Measurements from ENCODE around the gene PRODH2.
"Not testable (repeated sequence)": the region's sequence is repeated elsewhere in the genome, so short reads cannot be mapped to it uniquely, and the experiment has no call there.

Gene PRODH2

GRCh38 chr19:35806597-35806996 lies 6.0 kb downstream of the PRODH2 start:
- no peak for DNase-seq (ENCODE audit: extremely low spot score)
- TF ChIP-seq ZNF384 (IDR thresholded peaks at IDR 0.05), result no peak
- no peak for TF ChIP-seq ELF4 (IDR thresholded peaks at IDR 0.05)
- no peak for TF ChIP-seq HDGF (IDR thresholded peaks at IDR 0.05; ENCODE audit: borderline replicate concordance)
- TF ChIP-seq FOXK2 (IDR thresholded peaks at IDR 0.05), result no peak
- TF ChIP-seq LEF1 (IDR thresholded peaks at IDR 0.05; ENCODE audit: borderline replicate concordance), result no peak
- no peak for TF ChIP-seq BHLHE40 (IDR thresholded peaks at IDR 0.05; ENCODE audit: borderline replicate concordance)
- no peak for TF ChIP-seq FOXA1 (IDR thresholded peaks at IDR 0.05)
- no peak for TF ChIP-seq L3MBTL2 (conservative IDR thresholded peaks at IDR 0.05)
- no peak for TF ChIP-seq SP1 (IDR thresholded peaks at IDR 0.05)
- no peak for TF ChIP-seq ARNT (IDR thresholded peaks at IDR 0.05)
- no peak for TF ChIP-seq SUZ12 (IDR thresholded peaks at IDR 0.05)
- TF ChIP-seq FOXM1 (IDR thresholded peaks at IDR 0.05; ENCODE audit: borderline replicate concordance), result no peak
- no peak for TF ChIP-seq PKNOX1 (IDR thresholded peaks at IDR 0.05)
- no peak for TF ChIP-seq CTBP1 (IDR thresholded peaks at IDR 0.05; ENCODE audit: borderline replicate concordance)
- TF ChIP-seq TARDBP (IDR thresholded peaks at IDR 0.05), result no peak
- no peak for TF ChIP-seq NFRKB (IDR thresholded peaks at IDR 0.05)
- CTCF ChIA-PET, result no interaction called here
- POLR2A ChIA-PET, result no interaction called here

- no peak for DNase-seq (ENCODE audit: extremely low spot score)
- ChIA-PET CTCF (no interaction called here), POLR2A (no interaction called here)
- TF ChIP-seq PKNOX1 (IDR thresholded peaks at IDR 0.05), result no peak
- TF ChIP-seq L3MBTL2 (conservative IDR thresholded peaks at IDR 0.05), result no peak
- TF ChIP-seq ZNF384 (IDR thresholded peaks at IDR 0.05), result no peak
- no peak for TF ChIP-seq CTBP1 (IDR thresholded peaks at IDR 0.05; ENCODE audit: borderline replicate concordance)
- TF ChIP-seq ELF4 (IDR thresholded peaks at IDR 0.05), result no peak
- no peak for TF ChIP-seq SUZ12 (IDR thresholded peaks at IDR 0.05)
- no peak for TF ChIP-seq SP1 (IDR thresholded peaks at IDR 0.05)
- no peak for TF ChIP-seq FOXK2 (IDR thresholded peaks at IDR 0.05)
- TF ChIP-seq HDGF (IDR thresholded peaks at IDR 0.05; ENCODE audit: borderline replicate concordance), result no peak
Observed at GRCh38 chr19:35805526-35806102, 7.0 kb downstream of the PRODH2 start.

DNA sequence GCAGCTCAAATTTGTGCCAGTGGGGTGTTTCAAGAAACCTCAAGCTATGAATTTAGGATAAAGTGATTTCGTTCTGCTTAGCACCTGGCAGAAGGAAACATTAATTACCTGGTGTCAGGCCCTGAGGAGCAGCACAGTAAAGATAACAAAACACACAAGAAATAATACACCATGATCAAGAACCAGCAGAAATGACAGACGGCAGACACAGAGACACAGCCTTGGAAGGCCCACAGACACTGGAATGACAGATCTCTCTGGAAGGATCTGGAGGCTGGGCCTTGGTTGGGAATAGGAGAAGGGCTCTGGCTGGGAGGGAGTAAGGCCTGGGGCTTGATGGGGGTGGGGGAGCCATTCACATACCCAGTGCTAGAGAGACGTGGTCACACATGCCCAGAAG lies 10.8 kb downstream of the PRODH2 start:
- CTCF ChIA-PET, result no interaction called here

DNA sequence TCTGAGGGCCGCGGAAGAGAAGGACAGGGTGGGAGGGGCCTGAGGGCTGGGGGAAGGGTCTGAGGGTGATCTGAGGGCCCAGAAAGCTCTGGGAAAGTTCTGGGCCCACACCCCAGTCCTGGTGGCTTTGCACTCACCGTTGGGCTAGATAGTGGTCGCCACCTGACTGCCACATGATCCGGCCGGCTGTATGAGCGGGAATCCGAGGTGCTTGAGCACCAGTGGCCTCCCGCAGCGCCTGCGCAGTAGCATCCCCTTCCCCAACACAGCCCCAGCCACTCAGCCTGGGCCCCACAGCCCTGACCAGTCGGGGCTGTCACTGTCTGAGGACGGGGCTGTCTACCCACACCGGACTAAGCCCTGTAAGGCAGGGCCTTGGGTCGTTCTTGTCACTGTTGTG lies 15.0 kb downstream of the PRODH2 start:
- DNase-seq (ENCODE audit: extremely low spot score), result no peak

More for the DNA sequence above, 10.8 kb downstream of the PRODH2 start:
- TF ChIP-seq L3MBTL2 (conservative IDR thresholded peaks at IDR 0.05) (no peak), SUZ12 (IDR thresholded peaks at IDR 0.05) (no peak), NFRKB (IDR thresholded peaks at IDR 0.05) (no peak), FOXA1 (IDR thresholded peaks at IDR 0.05) (no peak)
- POLR2A ChIA-PET, result no interaction called here
- no peak for DNase-seq (ENCODE audit: extremely low spot score)

GRCh38 chr19:35796645-35797542 lies 15.8 kb downstream of the PRODH2 start:
- DNase-seq (ENCODE audit: extremely low spot score), result no peak
- ChIA-PET POLR2A (no interaction called here), CTCF (no interaction called here)

More for the DNA sequence above, 15.0 kb downstream of the PRODH2 start:
- ChIA-PET CTCF (no interaction called here), POLR2A (no interaction called here)
- TF ChIP-seq FOXM1 (IDR thresholded peaks at IDR 0.05; ENCODE audit: borderline replicate concordance) (no peak), HDGF (IDR thresholded peaks at IDR 0.05; ENCODE audit: borderline replicate concordance) (no peak), BHLHE40 (IDR thresholded peaks at IDR 0.05; ENCODE audit: borderline replicate concordance) (no peak), SP1 (IDR thresholded peaks at IDR 0.05) (no peak), TARDBP (IDR thresholded peaks at IDR 0.05) (no peak)

DNA sequence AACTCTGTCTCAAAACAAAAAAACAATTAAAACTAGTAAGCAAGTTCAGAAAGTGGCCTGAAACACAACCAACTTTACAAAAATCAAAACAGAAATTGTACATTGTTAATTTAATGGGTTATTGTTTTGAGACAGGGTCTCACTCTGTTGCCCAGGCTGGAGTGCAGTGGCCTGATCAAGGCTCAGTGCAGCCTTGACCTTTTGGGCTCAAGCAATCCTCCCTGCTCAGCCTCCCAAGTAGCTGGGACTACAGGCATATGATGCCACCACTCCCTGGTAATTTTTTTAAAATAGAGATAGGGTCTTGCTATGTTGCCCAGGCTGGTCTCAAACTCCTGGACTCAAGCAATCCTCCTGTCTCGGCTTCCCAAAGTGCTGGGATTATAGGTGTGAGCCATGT lies 17.1 kb downstream of the PRODH2 start:
- CTCF ChIA-PET; DNase-seq (ENCODE audit: extremely low spot score); POLR2A ChIA-PET: not testable (repeated sequence)

More at GRCh38 chr19:35796645-35797542, 15.8 kb downstream of the PRODH2 start:
- no peak for TF ChIP-seq FOXK2 (IDR thresholded peaks at IDR 0.05)
- TF ChIP-seq ARNT (IDR thresholded peaks at IDR 0.05), result no peak
- no peak for TF ChIP-seq HDGF (IDR thresholded peaks at IDR 0.05; ENCODE audit: borderline replicate concordance)
- TF ChIP-seq NFRKB (IDR thresholded peaks at IDR 0.05), result no peak
- TF ChIP-seq BHLHE40 (IDR thresholded peaks at IDR 0.05; ENCODE audit: borderline replicate concordance), result no peak
- no peak for TF ChIP-seq SP1 (IDR thresholded peaks at IDR 0.05)
- TF ChIP-seq SUZ12 (IDR thresholded peaks at IDR 0.05), result no peak
- TF ChIP-seq FOXA1 (IDR thresholded peaks at IDR 0.05), result no peak
- TF ChIP-seq ELF4 (IDR thresholded peaks at IDR 0.05), result no peak
- no peak for TF ChIP-seq L3MBTL2 (conservative IDR thresholded peaks at IDR 0.05)
- no peak for TF ChIP-seq FOXM1 (IDR thresholded peaks at IDR 0.05; ENCODE audit: borderline replicate concordance)
- TF ChIP-seq PKNOX1 (IDR thresholded peaks at IDR 0.05), result no peak
- no peak for TF ChIP-seq ZNF384 (IDR thresholded peaks at IDR 0.05)
- no peak for TF ChIP-seq CTBP1 (IDR thresholded peaks at IDR 0.05; ENCODE audit: borderline replicate concordance)
- TF ChIP-seq LEF1 (IDR thresholded peaks at IDR 0.05; ENCODE audit: borderline replicate concordance), result no peak
- TF ChIP-seq TARDBP (IDR thresholded peaks at IDR 0.05), result no peak
